PC-9 (cell line): ENCODE measurements around the gene GABRR1. TPM values are rescaled to one million over a fixed set of nuclear protein-coding genes. Genes with fewer than 3 reads are reported as not detected.

Experiments
- BruUV-seq: library from RNA; stranded (reverse); fragments of 400-500 nt; replicated peaks from 2 replicates; lab custom pipeline; 2021; lab: Mats Ljungman, UMichigan
- CTCF ChIA-PET: fragments of 300-600 bp; sonication (Branson Sonifier 250); formaldehyde crosslinking; loops from one replicate; lab custom pipeline; 2022; ENCODE audit warnings: antibody characterized with exemption; lab: Charles Lee
- POLR2A ChIA-PET: fragments of 300-600 bp; sonication (Branson Sonifier 250); formaldehyde crosslinking; loops from one replicate; lab custom pipeline; 2022; ENCODE audit warnings: antibody characterized with exemption; ENCODE audit not compliant: unreplicated experiment; lab: Charles Lee
- DNase-seq, 2 experiments: peaks; one replicate each; pipeline versions ENCODE4 v3.0.0 to v3.0.0-alpha.2; 2015 to 2022; ENCODE audit warnings: mixed read lengths in 1 of 2
- H2AFZ ChIP-seq: fragments of 200-600 bp; sonication (generic); 2 replicates; pipeline ENCODE4 v1.8.1; 2017; ENCODE audit warnings: antibody characterized with exemption
- H3F3A ChIP-seq: fragments of 200-600 bp; sonication (generic); 2 replicates; pipeline ENCODE4 v1.8.1; 2017; ENCODE audit warnings: antibody characterized with exemption, mild to moderate bottlenecking, low read depth; ENCODE audit not compliant: insufficient read depth
- H3K27ac ChIP-seq: fragments of 200-600 bp; sonication (generic); 2 replicates; pipeline ENCODE4 v1.6.1; 2016; ENCODE audit warnings: mixed run types
- H3K27me3 ChIP-seq: fragments of 200-600 bp; sonication (generic); 2 replicates; pipeline ENCODE4 v1.6.1; 2016; ENCODE audit warnings: low read depth, mixed run types; ENCODE audit not compliant: insufficient read depth
- H3K36me3 ChIP-seq: fragments of 200-600 bp; sonication (generic); 2 replicates; pipeline ENCODE4 v1.6.1; 2016; ENCODE audit warnings: low read depth, mixed run types
- H3K4me1 ChIP-seq: fragments of 200-600 bp; sonication (generic); replicated peaks from 2 replicates; pipeline ENCODE4 v1.6.1; 2016; ENCODE audit warnings: mixed run types; ENCODE audit not compliant: insufficient read depth
- H3K4me2 ChIP-seq: fragments of 200-600 bp; sonication (generic); 2 replicates; pipeline ENCODE4 v1.6.1; 2017; ENCODE audit warnings: mixed run types
- H3K4me3 ChIP-seq: fragments of 200-600 bp; sonication (generic); 2 replicates; pipeline ENCODE4 v1.6.1; 2016; ENCODE audit warnings: mixed run types
- H3K79me2 ChIP-seq: fragments of 200-600 bp; sonication (generic); 2 replicates; pipeline ENCODE4 v1.6.1; 2017; ENCODE audit warnings: low read depth, mixed run types
- H3K9me2 ChIP-seq: fragments of 200-600 bp; sonication (generic); 2 replicates; pipeline ENCODE4 v1.8.1; 2017; ENCODE audit warnings: mild to moderate bottlenecking; ENCODE audit not compliant: insufficient read depth
- H3K9me3 ChIP-seq: fragments of 200-600 bp; sonication (generic); 2 replicates; pipeline ENCODE4 v1.8.1; 2016; ENCODE audit warnings: low read depth; ENCODE audit not compliant: insufficient read depth
- H4K20me1 ChIP-seq: fragments of 200-600 bp; sonication (generic); 2 replicates; pipeline ENCODE4 v1.8.1; 2017; ENCODE audit not compliant: insufficient read depth
- EZH2 ChIP-seq: fragments of 200-600 bp; sonication (generic); IDR thresholded peaks from 2 replicates; pipeline ENCODE4 v1.8.0; 2017; ENCODE audit warnings: antibody characterized with exemption, low read depth
- intact Hi-C: fragments of 100-400 bp; cut with micrococcal nuclease; formaldehyde crosslinking; loops from one replicate; pipeline ENCODE4 v1.10.0; 2022; ENCODE audit not compliant: unreplicated experiment
- total RNA-seq: library from RNA; stranded (reverse); gene quantifications from 2 replicates; pipeline ENCODE4 v1.2.3, GENCODE V29; 2021
- TF ChIP-seq, protein P1 (sequence below): fragments of 200-600 bp; sonication (generic); conservative IDR thresholded peaks from 2 replicates; pipeline ENCODE4 v1.6.1; 2017; ENCODE audit warnings: mixed run types, antibody characterized with exemption, mild to moderate bottlenecking, moderate library complexity

The GABRR1 gene
- total RNA-seq, 1 experiment from 2014 or later: not detected

DNA sequence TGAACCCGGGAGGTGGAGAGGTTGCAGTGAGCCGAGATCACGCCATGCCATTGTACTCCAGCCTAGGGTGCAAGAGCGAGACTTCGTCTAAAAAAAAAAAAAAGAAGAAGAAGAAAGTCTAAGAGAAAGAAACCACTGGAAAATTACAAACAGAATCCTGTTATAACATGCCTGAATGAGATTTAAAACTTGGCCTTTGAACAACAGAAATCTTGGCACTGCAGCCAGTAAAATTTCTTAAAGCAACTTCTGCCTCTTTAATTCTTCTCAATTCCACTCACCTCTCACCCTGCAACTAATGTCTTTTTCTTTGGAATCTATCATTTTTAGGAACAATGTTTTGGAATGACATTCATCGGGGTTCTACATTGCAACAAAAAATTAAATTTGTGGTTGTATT lies 45.0 kb downstream of the GABRR1 start:
- no peak for TF ChIP-seq EZH2
- TF ChIP-seq, protein P1, sequence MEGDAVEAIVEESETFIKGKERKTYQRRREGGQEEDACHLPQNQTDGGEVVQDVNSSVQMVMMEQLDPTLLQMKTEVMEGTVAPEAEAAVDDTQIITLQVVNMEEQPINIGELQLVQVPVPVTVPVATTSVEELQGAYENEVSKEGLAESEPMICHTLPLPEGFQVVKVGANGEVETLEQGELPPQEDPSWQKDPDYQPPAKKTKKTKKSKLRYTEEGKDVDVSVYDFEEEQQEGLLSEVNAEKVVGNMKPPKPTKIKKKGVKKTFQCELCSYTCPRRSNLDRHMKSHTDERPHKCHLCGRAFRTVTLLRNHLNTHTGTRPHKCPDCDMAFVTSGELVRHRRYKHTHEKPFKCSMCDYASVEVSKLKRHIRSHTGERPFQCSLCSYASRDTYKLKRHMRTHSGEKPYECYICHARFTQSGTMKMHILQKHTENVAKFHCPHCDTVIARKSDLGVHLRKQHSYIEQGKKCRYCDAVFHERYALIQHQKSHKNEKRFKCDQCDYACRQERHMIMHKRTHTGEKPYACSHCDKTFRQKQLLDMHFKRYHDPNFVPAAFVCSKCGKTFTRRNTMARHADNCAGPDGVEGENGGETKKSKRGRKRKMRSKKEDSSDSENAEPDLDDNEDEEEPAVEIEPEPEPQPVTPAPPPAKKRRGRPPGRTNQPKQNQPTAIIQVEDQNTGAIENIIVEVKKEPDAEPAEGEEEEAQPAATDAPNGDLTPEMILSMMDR: no peak
- Histone ChIP-seq H3K27ac (no peak overlapping the region), H3K9me3 (no peaks in the 10 kb centered on the region), H3F3A (no peaks in the 10 kb centered on the region), H3K4me3 (no peak overlapping the region), H3K79me2 (no peaks in the 10 kb centered on the region), H3K4me2 (no peak overlapping the region), H3K4me1 (no peaks in the 10 kb centered on the region), H3K9me2 (no peaks in the 10 kb centered on the region), H2AFZ (no peak overlapping the region), H4K20me1 (no peaks in the 10 kb centered on the region), H3K27me3 (no peaks in the 10 kb centered on the region), H3K36me3 (no peaks in the 10 kb centered on the region)
- intact Hi-C loops: no loop called here
- POLR2A ChIA-PET: no interaction called here
- CTCF ChIA-PET: interaction anchor here (0.6 kb wide), 1 partner anchor 96 kb away, joined by 4 read pairs; no protein-coding TSS in a partner anchor
- no TSS peak for BruUV-seq
- DNase-seq: no peak

- H3K27me3 ChIP-seq: no peaks in the 10 kb centered on the region
- H2AFZ ChIP-seq: no peak overlapping the region
- H3K4me3 ChIP-seq: no peak overlapping the region
- no peaks in the 10 kb centered on the region for H3K4me1 ChIP-seq
- no peaks in the 10 kb centered on the region for H3K79me2 ChIP-seq
- no peaks in the 10 kb centered on the region for H3F3A ChIP-seq
- ChIA-PET CTCF (no interaction called here), POLR2A (no interaction called here)
- H3K9me3 ChIP-seq: no peaks in the 10 kb centered on the region
- BruUV-seq: no TSS peak
- no peaks in the 10 kb centered on the region; the same call in 1 of the 2 replicates for H4K20me1 ChIP-seq
- TF ChIP-seq, protein P1: no peak
- TF ChIP-seq EZH2: no peak
- no peak overlapping the region for H3K4me2 ChIP-seq
- no peak overlapping the region for H3K27ac ChIP-seq
- H3K36me3 ChIP-seq: peaks cover 33% of the 10 kb centered on the region
- DNase-seq: no peak
- no peaks in the 10 kb centered on the region for H3K9me2 ChIP-seq
- intact Hi-C loops: no loop called here
These were observed 55.1 kb downstream of the GABRR1 start for GRCh38 chr6:89162047-89162371.

GRCh38 chr6:89161326-89162046 lies 55.7 kb downstream of the GABRR1 start:
- Histone ChIP-seq H2AFZ (no peak overlapping the region), H3K4me3 (no peak overlapping the region), H3K4me1 (no peaks in the 10 kb centered on the region), H3K27ac (no peak overlapping the region), H3K27me3 (no peaks in the 10 kb centered on the region), H3K36me3 (peaks cover 33% of the 10 kb centered on the region), H3F3A (no peaks in the 10 kb centered on the region), H3K4me2 (no peak overlapping the region), H3K79me2 (no peaks in the 10 kb centered on the region), H3K9me3 (no peaks in the 10 kb centered on the region), H4K20me1 (no peaks in the 10 kb centered on the region; the same call in 1 of the 2 replicates), H3K9me2 (no peaks in the 10 kb centered on the region)
- intact Hi-C loops: no loop called here
- POLR2A ChIA-PET: no interaction called here
- TF ChIP-seq, protein P1: no peak
- TF ChIP-seq EZH2: no peak
- no peak for DNase-seq
- BruUV-seq: no TSS peak
- CTCF ChIA-PET: no interaction called here
